HEK293 (cell line): ENCODE data around the gene PARP3.

ENCODE experiments used
- CTCF ChIA-PET: fragments of 350-600 bp; formaldehyde crosslinking; extraction: SDS; loops from one replicate; lab custom pipeline; 2021; ENCODE audit warnings: antibody characterized with exemption; lab: Yijun Ruan, JAX
- POLR2A ChIA-PET: fragments of 300-600 bp; formaldehyde crosslinking; extraction: SDS; loops from one replicate; lab custom pipeline; 2020; ENCODE audit warnings: antibody characterized with exemption, inconsistent platforms; lab: Yijun Ruan, JAX
- H3K27ac ChIP-seq: fragments of 200-500 bp; sonication (Bioruptor generic); 2 replicates; pipeline ENCODE4 v1.5.1; 2014; ENCODE audit warnings: low read depth, low read length, control low read depth, inconsistent platforms; ENCODE audit errors: extremely low read depth
- H3K36me3 ChIP-seq, 2 experiments: fragments of 200-500 bp in 1 of 2; sonication (Bioruptor generic) in 1 of 2; 1 replicate in 1 of 2; 2 replicates in 1 of 2; pipeline ENCODE4 v1.5.1; 2014 to 2017; ENCODE audit warnings: inconsistent platforms in 2 of 2, low read length in 2 of 2; ENCODE audit not compliant: control insufficient read depth in 2 of 2, insufficient read depth in 1 of 2
- H3K4me1 ChIP-seq: fragments of 200-500 bp; sonication (Bioruptor generic); 2 replicates; pipeline ENCODE4 v1.5.1; 2014; ENCODE audit warnings: mild to moderate bottlenecking, low read length, inconsistent platforms; ENCODE audit not compliant: control insufficient read depth, insufficient read depth
- H3K4me3 ChIP-seq: 2 replicates; pipeline ENCODE4 v1.5.1; 2011; ENCODE audit warnings: low read depth, mild to moderate bottlenecking, control low read depth, low read length, moderate library complexity
- H3K9me3 ChIP-seq: fragments of 200-500 bp; sonication (Bioruptor generic); 2 replicates; pipeline ENCODE4 v1.5.1; 2014; ENCODE audit warnings: low read depth, low read length, inconsistent platforms; ENCODE audit not compliant: control insufficient read depth, insufficient read depth
- EGR2 ChIP-seq: fragments of 450-650 bp; formaldehyde crosslinking; IDR thresholded peaks from 2 replicates; pipeline ENCODE4 v1.5.1; 2016; ENCODE audit warnings: low read depth, missing biosample characterization, missing genetic modification characterization
- GLIS1 ChIP-seq: fragments of 450-650 bp; formaldehyde crosslinking; IDR thresholded peaks from 2 replicates; pipeline ENCODE4 v1.5.1; 2016; ENCODE audit warnings: missing biosample characterization, missing genetic modification characterization
- HOXA7 ChIP-seq: sonication (generic); formaldehyde crosslinking; IDR thresholded peaks from 2 replicates; pipeline ENCODE4 v1.8.1; 2022; ENCODE audit warnings: missing genetic modification reagents, borderline replicate concordance
- KLF17 ChIP-seq: fragments of 450-650 bp; formaldehyde crosslinking; IDR thresholded peaks from 2 replicates; pipeline ENCODE4 v1.5.1; 2016; ENCODE audit warnings: missing biosample characterization, missing genetic modification characterization
- OSR2 ChIP-seq: fragments of 450-650 bp; formaldehyde crosslinking; IDR thresholded peaks from 2 replicates; pipeline ENCODE4 v1.5.1; 2016; ENCODE audit warnings: missing biosample characterization, missing genetic modification characterization
- PRDM10 ChIP-seq: fragments of 450-650 bp; formaldehyde crosslinking; IDR thresholded peaks from 2 replicates; pipeline ENCODE4 v1.5.1; 2016; ENCODE audit warnings: missing biosample characterization, missing genetic modification characterization
- TCF7L2 ChIP-seq: IDR thresholded peaks from 2 replicates; pipeline ENCODE4 v1.6.1; 2011; ENCODE audit warnings: low read depth, mild to moderate bottlenecking, inconsistent platforms, low read length, moderate library complexity, borderline replicate concordance
- TSHZ1 ChIP-seq: fragments of 450-650 bp; formaldehyde crosslinking; IDR thresholded peaks from 2 replicates; pipeline ENCODE4 v1.5.1; 2016; ENCODE audit warnings: missing biosample characterization, missing genetic modification characterization, borderline replicate concordance
- ZBTB26 ChIP-seq: fragments of 450-650 bp; formaldehyde crosslinking; optimal IDR thresholded peaks from 2 replicates; pipeline ENCODE3; 2016; ENCODE audit warnings: missing biosample characterization, mild to moderate bottlenecking, missing genetic modification characterization
- ZBTB7A ChIP-seq: fragments of 450-650 bp; formaldehyde crosslinking; IDR thresholded peaks from 2 replicates; pipeline ENCODE4 v1.5.1; 2016; ENCODE audit warnings: low read depth, missing biosample characterization, missing genetic modification characterization
- ZNF155 ChIP-seq: fragments of 450-650 bp; formaldehyde crosslinking; IDR thresholded peaks from 2 replicates; pipeline ENCODE4 v1.5.1; 2016; ENCODE audit warnings: missing biosample characterization, missing genetic modification characterization
- ZNF202 ChIP-seq: fragments of 450-650 bp; formaldehyde crosslinking; IDR thresholded peaks from 2 replicates; pipeline ENCODE4 v1.5.1; 2016; ENCODE audit warnings: missing biosample characterization, missing genetic modification characterization, borderline replicate concordance
- ZNF24 ChIP-seq: fragments of 450-650 bp; formaldehyde crosslinking; IDR thresholded peaks from 2 replicates; pipeline ENCODE4 v1.5.1; 2016; ENCODE audit warnings: missing biosample characterization, missing genetic modification characterization
- ZNF341 ChIP-seq: fragments of 450-650 bp; formaldehyde crosslinking; IDR thresholded peaks from 2 replicates; pipeline ENCODE4; 2016; ENCODE audit warnings: low read depth, missing biosample characterization, missing genetic modification characterization
- ZNF777 ChIP-seq: fragments of 450-650 bp; formaldehyde crosslinking; IDR thresholded peaks from 2 replicates; pipeline ENCODE4 v1.5.1; 2017; ENCODE audit warnings: missing biosample characterization, missing genetic modification characterization, borderline replicate concordance
- ZSCAN18 ChIP-seq: fragments of 450-650 bp; formaldehyde crosslinking; IDR thresholded peaks from 2 replicates; pipeline ENCODE4 v1.5.1; 2016; ENCODE audit warnings: missing biosample characterization, missing genetic modification characterization
- ZSCAN30 ChIP-seq: fragments of 450-650 bp; IDR thresholded peaks from 2 replicates; pipeline ENCODE4 v1.5.1; 2018; ENCODE audit warnings: missing biosample characterization, mild to moderate bottlenecking, missing genetic modification characterization, moderate library complexity

The PARP3 gene

GRCh38 chr3:51970606-51971300 is 28.6 kb downstream of the PARP3 start:
- TF ChIP-seq OSR2 (tag by site-specific recombination) (no peak), GLIS1 (tag by site-specific recombination) (peak; percentile 66), PRDM10 (0 out of 2 replicates have a peak, but pooled peaks have one; percentile 34)
- no peaks in the 10 kb centered on the region for H3K9me3 ChIP-seq
- CTCF ChIA-PET: interaction anchor here (0.8 to 1.2 kb wide), 2 partner anchors 28 to 29 kb away, joined by 4 read pairs; partner anchors contain the start of gene RRP9
- no peak overlapping the region for H3K27ac ChIP-seq
- peaks cover 0 to 7% of the 10 kb centered on the region in 2 experiments; a peak in 1 of 3 replicates for H3K36me3 ChIP-seq
- H3K4me3 ChIP-seq: no peak overlapping the region
- 0 out of 2 replicates have a peak, but pooled peaks cover 2% of the 10 kb centered on the region for H3K4me1 ChIP-seq
- POLR2A ChIA-PET: interaction anchor here (0.8 to 1.6 kb wide), 2 partner anchors 12 to 16 kb away, joined by 3 to 5 read pairs; no protein-coding TSS in a partner anchor

GRCh38 chr3:51971350-51971749 is 29.2 kb downstream of the PARP3 start:
- Histone ChIP-seq H3K4me1 (0 out of 2 replicates have a peak, but pooled peaks cover 2% of the 10 kb centered on the region), H3K4me3 (no peak overlapping the region), H3K27ac (no peak overlapping the region), H3K9me3 (no peaks in the 10 kb centered on the region), H3K36me3 (peaks cover 0 to 7% of the 10 kb centered on the region in 2 experiments; a peak in 1 of 3 replicates)
- ChIA-PET CTCF (no interaction called here), POLR2A (no interaction called here)
- TF ChIP-seq ZSCAN18 (tag by site-specific recombination) (no peak), TSHZ1 (no peak)

- peak overlapping the region; percentile 44 for H3K4me3 ChIP-seq
- no peaks in the 10 kb centered on the region for H3K9me3 ChIP-seq
- peaks cover 0 to 7% of the 10 kb centered on the region in 2 experiments; a peak in 1 of 3 replicates for H3K36me3 ChIP-seq
- H3K27ac ChIP-seq: no peak overlapping the region; the same call in 1 of the 2 replicates
- ChIA-PET POLR2A (interaction anchor here (0.8 to 3.4 kb wide), 6 partner anchors 8 to 180 kb away, joined by 3 to 22 read pairs (median 7); partner anchors contain the start of genes ACY1, DUSP7, POC1A and RPL29), CTCF (interaction anchor here (0.6 to 3.2 kb wide), 14 partner anchors 9 to 585 kb away, joined by 3 to 38 read pairs (median 3); partner anchors contain the start of genes ACY1, PARP3 and RRP9)
- no peaks in the 10 kb centered on the region for H3K4me1 ChIP-seq
- TF ChIP-seq HOXA7 (CRISPR knock-in tag) (no peak), ZNF155 (no peak), KLF17 (no peak), EGR2 (tag by site-specific recombination) (peak; percentile 39; the same call in 1 of the 2 replicates), ZBTB7A (tag by site-specific recombination) (no peak), ZNF341 (no peak), ZSCAN30 (tag by site-specific recombination) (0 out of 2 replicates have a peak, but pooled peaks have one; percentile 1), ZBTB26 (no peak), ZNF24 (tag by site-specific recombination) (no peak), ZNF202 (tag by site-specific recombination) (no peak), TCF7L2 (no peak), ZNF777 (no peak)
Observed at GRCh38 chr3:51974277-51974962, 32.3 kb downstream of the PARP3 start.
